IMR-90 (cell line): ENCODE results near the gene NCCRP1. TPM values are rescaled to one million over a fixed set of nuclear protein-coding genes. Genes with fewer than 3 reads are reported as not detected.

Source experiments
- ATAC-seq: fragments of 200-7000 bp; cut with Tn5 transposase; 2 replicates; pipeline ENCODE4 v1.9.1; 2020; ENCODE audit warnings: low read depth, mild to moderate bottlenecking, moderate library complexity
- BruUV-seq: library from RNA; stranded (reverse); fragments of 400-500 nt; replicated peaks from 2 replicates; lab custom pipeline; 2021; lab: Mats Ljungman, UMichigan
- CTCF ChIA-PET: fragments of 300-600 bp; formaldehyde crosslinking; extraction: SDS; loops from one replicate; lab custom pipeline; 2021; ENCODE audit warnings: antibody characterized with exemption; lab: Yijun Ruan, JAX
- POLR2A ChIA-PET: fragments of 300-600 bp; sonication (Branson Sonifier 250); formaldehyde crosslinking; loops from one replicate; lab custom pipeline; 2022; ENCODE audit warnings: antibody characterized with exemption; ENCODE audit not compliant: unreplicated experiment; lab: Charles Lee
- DNase-seq: peaks from one replicate; pipeline ENCODE4 v3.0.0; 2013
- H2AFZ ChIP-seq: replicated peaks from 2 replicates; pipeline ENCODE3; 2013; ENCODE audit warnings: low read length, mild to moderate bottlenecking; ENCODE audit not compliant: poor library complexity
- H2AK5ac ChIP-seq: 2 replicates; pipeline ENCODE4 v1.6.1; 2013; ENCODE audit warnings: low read depth, low read length, inconsistent platforms
- H2AK9ac ChIP-seq: replicated peaks from 2 replicates; pipeline ENCODE3; 2013; ENCODE audit warnings: mild to moderate bottlenecking, low read depth, low read length, moderate library complexity; ENCODE audit not compliant: poor library complexity
- H2BK120ac ChIP-seq: 2 replicates; pipeline ENCODE4 v1.6.1; 2013; ENCODE audit warnings: low read depth, low read length, inconsistent platforms
- H2BK15ac ChIP-seq: 3 replicates; pipeline ENCODE4 v1.6.1; 2013; ENCODE audit warnings: low read depth, low read length, inconsistent platforms
- H2BK20ac ChIP-seq: 2 replicates; pipeline ENCODE4 v1.6.1; 2013; ENCODE audit warnings: low read depth, mild to moderate bottlenecking, inconsistent platforms, low read length, moderate library complexity
- H2BK5ac ChIP-seq: 2 replicates; pipeline ENCODE4 v1.6.1; 2013; ENCODE audit warnings: mild to moderate bottlenecking, low read depth, low read length, inconsistent platforms; ENCODE audit not compliant: poor library complexity, severe bottlenecking
- H3K14ac ChIP-seq: replicated peaks from 2 replicates; pipeline ENCODE4 v1.6.1; 2013; ENCODE audit warnings: low read depth, low read length, inconsistent platforms
- H3K18ac ChIP-seq: 2 replicates; pipeline ENCODE4 v1.6.1; 2013; ENCODE audit warnings: low read depth, low read length, control low read depth
- H3K23ac ChIP-seq: 2 replicates; pipeline ENCODE4 v1.6.1; 2013; ENCODE audit warnings: low read depth, low read length, inconsistent platforms
- H3K27ac ChIP-seq: 2 replicates; pipeline ENCODE4 v1.5.1; 2013; ENCODE audit warnings: mild to moderate bottlenecking, control low read depth, low read length; ENCODE audit not compliant: insufficient read depth
- H3K27me3 ChIP-seq: 2 replicates; pipeline ENCODE4 v1.6.1; 2013; ENCODE audit warnings: low read length; ENCODE audit not compliant: control insufficient read depth, insufficient read depth
- H3K36me3 ChIP-seq: 2 replicates; pipeline ENCODE4 v1.6.1; 2013; ENCODE audit warnings: low read length, mixed read lengths; ENCODE audit not compliant: control insufficient read depth, insufficient read depth
- H3K4ac ChIP-seq: 2 replicates; pipeline ENCODE4 v1.6.1; 2013; ENCODE audit warnings: low read depth, low read length, inconsistent platforms
- H3K4me1 ChIP-seq: 2 replicates; pipeline ENCODE4 v1.6.1; 2013; ENCODE audit warnings: low read length, mixed read lengths; ENCODE audit not compliant: control insufficient read depth, insufficient read depth
- H3K4me2 ChIP-seq: 2 replicates; pipeline ENCODE4 v1.6.1; 2013; ENCODE audit warnings: low read depth, mild to moderate bottlenecking, control low read depth, low read length, moderate library complexity
- H3K4me3 ChIP-seq: 2 replicates; pipeline ENCODE4 v1.5.1; 2013; ENCODE audit warnings: low read depth, mild to moderate bottlenecking, control low read depth, low read length, moderate library complexity; ENCODE audit not compliant: insufficient read depth
- H3K56ac ChIP-seq: 2 replicates; pipeline ENCODE4 v1.6.1; 2013; ENCODE audit warnings: low read length, inconsistent platforms; ENCODE audit not compliant: insufficient read depth; ENCODE audit errors: extremely low read depth
- H3K79me1 ChIP-seq, 2 experiments: 2 replicates each; pipeline ENCODE4 v1.6.1; 2013; ENCODE audit warnings: low read length in 2 of 2, inconsistent platforms in 1 of 2, low read depth in 1 of 2
- H3K9ac ChIP-seq: 2 replicates; pipeline ENCODE4 v1.6.1; 2013; ENCODE audit warnings: low read depth, low read length, control low read depth
- H3K9me1 ChIP-seq: 2 replicates; pipeline ENCODE4 v1.6.1; 2013; ENCODE audit warnings: low read length, inconsistent platforms; ENCODE audit not compliant: insufficient read depth
- H3K9me3 ChIP-seq: 2 replicates; pipeline ENCODE4 v1.6.1; 2013; ENCODE audit warnings: low read length; ENCODE audit not compliant: control insufficient read depth, insufficient read depth
- H4K20me1 ChIP-seq: 2 replicates; pipeline ENCODE4 v1.6.1; 2013; ENCODE audit warnings: low read length, inconsistent platforms; ENCODE audit not compliant: insufficient read depth
- H4K5ac ChIP-seq: 2 replicates; pipeline ENCODE4 v1.6.1; 2013; ENCODE audit warnings: mild to moderate bottlenecking, low read depth, low read length, control low read depth
- H4K8ac ChIP-seq, 2 experiments: 2 replicates each; pipeline ENCODE4 v1.6.1; 2013; ENCODE audit warnings: low read depth in 2 of 2, low read length in 2 of 2, control low read depth in 1 of 2, inconsistent platforms in 1 of 2
- H4K91ac ChIP-seq: 2 replicates; pipeline ENCODE4 v1.6.1; 2013; ENCODE audit warnings: low read depth, low read length, inconsistent platforms; ENCODE audit not compliant: insufficient read depth
- BHLHE40 ChIP-seq: fragments of 150-350 bp; IDR thresholded peaks from 2 replicates; pipeline ENCODE4 v1.6.1; 2016; ENCODE audit warnings: mild to moderate bottlenecking, low read depth, low read length
- CEBPB ChIP-seq: IDR thresholded peaks from 2 replicates; pipeline ENCODE4 v1.6.1; 2012; ENCODE audit warnings: low read depth, low read length, improper control_type of control experiment
- CHD1 ChIP-seq: IDR thresholded peaks from 2 replicates; pipeline ENCODE4 v1.6.1; 2012; ENCODE audit warnings: low read depth, low read length, improper control_type of control experiment
- FOS ChIP-seq: fragments of 150-350 bp; IDR thresholded peaks from 2 replicates; pipeline ENCODE4 v1.6.1; 2016; ENCODE audit warnings: low read depth, low read length
- MAFK ChIP-seq: IDR thresholded peaks from 2 replicates; pipeline ENCODE4 v1.6.1; 2012; ENCODE audit warnings: low read depth, low read length, improper control_type of control experiment
- MXI1 ChIP-seq: IDR thresholded peaks from 2 replicates; pipeline ENCODE4 v1.6.1; 2012; ENCODE audit warnings: low read depth, mild to moderate bottlenecking, low read length, moderate library complexity, borderline replicate concordance
- NFE2L2 ChIP-seq: fragments of 150-350 bp; IDR thresholded peaks from 2 replicates; pipeline ENCODE4 v1.6.1; 2016; ENCODE audit warnings: low read depth, mild to moderate bottlenecking, low read length
- RAD21 ChIP-seq: IDR thresholded peaks from 2 replicates; pipeline ENCODE4 v1.6.1; 2012; ENCODE audit warnings: low read length, improper control_type of control experiment
- RCOR1 ChIP-seq: IDR thresholded peaks from 2 replicates; pipeline ENCODE4 v1.6.1; 2012; ENCODE audit warnings: mild to moderate bottlenecking, low read length, improper control_type of control experiment; ENCODE audit not compliant: insufficient replicate concordance
- RFX5 ChIP-seq: IDR thresholded peaks from 2 replicates; pipeline ENCODE4 v1.8.0; 2012; ENCODE audit warnings: low read depth, mild to moderate bottlenecking, low read length, moderate library complexity
- SMC3 ChIP-seq: fragments of 150-350 bp; IDR thresholded peaks from 2 replicates; pipeline ENCODE4 v1.6.1; 2016; ENCODE audit warnings: low read depth, mild to moderate bottlenecking, antibody characterized with exemption, low read length, moderate library complexity
- WGBS, 2 experiments: methylation state at CpG; one replicate each; pipeline versions ENCODE4 v1.1.5 to v1.1.7; 2013; ENCODE audit warnings: missing lambda C conversion rate in 2 of 2; ENCODE audit not compliant: insufficient read length in 1 of 2; ENCODE audit errors: extremely low coverage in 2 of 2; 5-methylcytosine and 5-hydroxymethylcytosine counted together
- dilution Hi-C: fragments of 300-500 bp; cut with HindIII; formaldehyde crosslinking; loops from one replicate; pipeline ENCODE4 v1.14.3; 2018; ENCODE audit warnings: low sequenced_read_pairs; ENCODE audit not compliant: unreplicated experiment
- in situ Hi-C: fragments of 300-500 bp; cut with MboI; formaldehyde crosslinking; loops from 3 replicates; pipeline ENCODE4 v1.14.3; 2019; ENCODE audit warnings: low sequenced_read_pairs, inconsistent platforms, mixed read lengths
- intact Hi-C: fragments of 100-400 bp; cut with micrococcal nuclease; formaldehyde crosslinking; loops from 2 replicates; pipeline ENCODE4 v1.10.0; 2022
- polyA plus RNA-seq, 3 experiments: library from polyadenylated mRNA; depleted of rRNA; stranded (reverse); fragments of >200 nt; gene quantifications; 2 replicates each; pipeline ENCODE4 v1.2.3, GENCODE V29; 2012; ENCODE audit warnings: low replicate concordance in 1 of 3
- total RNA-seq: library from RNA; depleted of rRNA; stranded (reverse); fragments of >200 nt; gene quantifications from 2 replicates; pipeline ENCODE4 v1.2.3, GENCODE V29; 2012
- TF ChIP-seq, protein P1 (sequence below): conservative IDR thresholded peaks from 2 replicates; pipeline ENCODE4 v1.5.1; 2012; ENCODE audit warnings: mild to moderate bottlenecking, low read depth, low read length, improper control_type of control experiment
- TF ChIP-seq, protein P2 (sequence below): fragments of 150-350 bp; IDR thresholded peaks from 2 replicates; pipeline ENCODE4 v1.6.1; 2016; ENCODE audit warnings: low read depth, mild to moderate bottlenecking, low read length, moderate library complexity, borderline replicate concordance
- TF ChIP-seq, protein P3 (sequence below): fragments of 150-350 bp; IDR thresholded peaks from 2 replicates; pipeline ENCODE4 v1.6.1; 2017; ENCODE audit warnings: mild to moderate bottlenecking, antibody characterized with exemption, low read length, low read depth

Gene NCCRP1
- total and polyA plus RNA-seq, 2 of the 4 experiments (the other 2 are of a cell fraction): not detected

DNA sequence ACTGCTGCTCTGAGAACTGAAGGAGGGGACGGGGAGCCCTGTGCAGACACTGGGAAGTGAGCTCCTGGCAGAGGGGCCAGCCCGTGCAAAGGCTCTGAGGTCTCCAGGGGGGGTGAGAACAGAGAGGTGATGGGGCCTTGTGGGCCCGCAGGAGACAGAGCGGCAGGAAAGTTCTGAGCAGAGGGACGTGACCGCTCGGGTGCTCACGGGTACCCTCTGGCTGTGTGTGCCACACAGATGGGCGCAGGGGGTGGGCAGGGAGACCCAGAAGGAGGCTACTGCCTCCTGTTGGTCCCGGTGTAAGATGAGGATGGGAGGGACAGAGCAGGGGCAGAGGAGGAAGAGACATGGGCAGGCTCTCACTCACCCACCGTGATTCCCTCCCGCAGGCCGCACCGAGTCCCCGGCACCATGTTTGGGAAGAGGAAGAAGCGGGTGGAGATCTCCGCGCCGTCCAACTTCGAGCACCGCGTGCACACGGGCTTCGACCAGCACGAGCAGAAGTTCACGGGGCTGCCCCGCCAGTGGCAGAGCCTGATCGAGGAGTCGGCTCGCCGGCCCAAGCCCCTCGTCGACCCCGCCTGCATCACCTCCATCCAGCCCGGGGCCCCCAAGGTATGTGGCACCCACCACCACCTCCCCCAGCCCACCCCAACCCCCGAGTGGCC lies 27.5 kb upstream of the NCCRP1 start:
- ChIA-PET CTCF (no interaction called here), POLR2A (no interaction called here)
- H3K18ac ChIP-seq: no peak overlapping the region
- intact Hi-C loops (no loop called here), dilution Hi-C loops (no loop called here), in situ Hi-C loops (no loop called here)
- H2BK20ac ChIP-seq: no peak overlapping the region
- peaks cover 18% of the 10 kb centered on the region for H4K20me1 ChIP-seq
- no peak overlapping the region for H3K9ac ChIP-seq
- no peak overlapping the region for H2BK5ac ChIP-seq
- peaks cover 6% of the 10 kb centered on the region; the same call in 1 of the 2 replicates for H3K9me1 ChIP-seq
- 91% methylated on average over 6 of the region's 36 CpGs; no CpG with 5 or more reads in 1 of the 2 experiments for WGBS, 2 experiments
- H4K5ac ChIP-seq: no peak overlapping the region
- TF ChIP-seq, protein P1, sequence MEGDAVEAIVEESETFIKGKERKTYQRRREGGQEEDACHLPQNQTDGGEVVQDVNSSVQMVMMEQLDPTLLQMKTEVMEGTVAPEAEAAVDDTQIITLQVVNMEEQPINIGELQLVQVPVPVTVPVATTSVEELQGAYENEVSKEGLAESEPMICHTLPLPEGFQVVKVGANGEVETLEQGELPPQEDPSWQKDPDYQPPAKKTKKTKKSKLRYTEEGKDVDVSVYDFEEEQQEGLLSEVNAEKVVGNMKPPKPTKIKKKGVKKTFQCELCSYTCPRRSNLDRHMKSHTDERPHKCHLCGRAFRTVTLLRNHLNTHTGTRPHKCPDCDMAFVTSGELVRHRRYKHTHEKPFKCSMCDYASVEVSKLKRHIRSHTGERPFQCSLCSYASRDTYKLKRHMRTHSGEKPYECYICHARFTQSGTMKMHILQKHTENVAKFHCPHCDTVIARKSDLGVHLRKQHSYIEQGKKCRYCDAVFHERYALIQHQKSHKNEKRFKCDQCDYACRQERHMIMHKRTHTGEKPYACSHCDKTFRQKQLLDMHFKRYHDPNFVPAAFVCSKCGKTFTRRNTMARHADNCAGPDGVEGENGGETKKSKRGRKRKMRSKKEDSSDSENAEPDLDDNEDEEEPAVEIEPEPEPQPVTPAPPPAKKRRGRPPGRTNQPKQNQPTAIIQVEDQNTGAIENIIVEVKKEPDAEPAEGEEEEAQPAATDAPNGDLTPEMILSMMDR: no peak
- TF ChIP-seq RAD21 (no peak), SMC3 (no peak), NFE2L2 (no peak), CHD1 (no peak), MAFK (no peak), RCOR1 (no peak), MXI1 (no peak), BHLHE40 (no peak), FOS (no peak), RFX5 (no peak), CEBPB (no peak)
- TF ChIP-seq, protein P2, sequence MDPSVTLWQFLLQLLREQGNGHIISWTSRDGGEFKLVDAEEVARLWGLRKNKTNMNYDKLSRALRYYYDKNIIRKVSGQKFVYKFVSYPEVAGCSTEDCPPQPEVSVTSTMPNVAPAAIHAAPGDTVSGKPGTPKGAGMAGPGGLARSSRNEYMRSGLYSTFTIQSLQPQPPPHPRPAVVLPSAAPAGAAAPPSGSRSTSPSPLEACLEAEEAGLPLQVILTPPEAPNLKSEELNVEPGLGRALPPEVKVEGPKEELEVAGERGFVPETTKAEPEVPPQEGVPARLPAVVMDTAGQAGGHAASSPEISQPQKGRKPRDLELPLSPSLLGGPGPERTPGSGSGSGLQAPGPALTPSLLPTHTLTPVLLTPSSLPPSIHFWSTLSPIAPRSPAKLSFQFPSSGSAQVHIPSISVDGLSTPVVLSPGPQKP: no peak
- TF ChIP-seq, protein P3, sequence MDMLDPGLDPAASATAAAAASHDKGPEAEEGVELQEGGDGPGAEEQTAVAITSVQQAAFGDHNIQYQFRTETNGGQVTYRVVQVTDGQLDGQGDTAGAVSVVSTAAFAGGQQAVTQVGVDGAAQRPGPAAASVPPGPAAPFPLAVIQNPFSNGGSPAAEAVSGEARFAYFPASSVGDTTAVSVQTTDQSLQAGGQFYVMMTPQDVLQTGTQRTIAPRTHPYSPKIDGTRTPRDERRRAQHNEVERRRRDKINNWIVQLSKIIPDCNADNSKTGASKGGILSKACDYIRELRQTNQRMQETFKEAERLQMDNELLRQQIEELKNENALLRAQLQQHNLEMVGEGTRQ: no peak
- no peak overlapping the region for H2AK5ac ChIP-seq
- no peak overlapping the region for H3K4me2 ChIP-seq
- no peak overlapping the region for H2AK9ac ChIP-seq
- no peaks in the 10 kb centered on the region for H3K4me1 ChIP-seq
- no peaks in the 10 kb centered on the region for H3K27me3 ChIP-seq
- H4K8ac ChIP-seq: no peak overlapping the region
- H3K23ac ChIP-seq: no peak overlapping the region
- H3K79me1 ChIP-seq: peaks cover 6 to 31% of the 10 kb centered on the region in 2 experiments
- H2AFZ ChIP-seq: no peak overlapping the region
- BruUV-seq: no TSS peak
- H3K56ac ChIP-seq: no peak overlapping the region
- H3K27ac ChIP-seq: no peak overlapping the region
- no peak overlapping the region for H2BK15ac ChIP-seq
- H4K91ac ChIP-seq: no peak overlapping the region
- no peak overlapping the region for H3K4ac ChIP-seq
- H3K4me3 ChIP-seq: no peak overlapping the region
- ATAC-seq (no peak), DNase-seq (no peak)
- H3K14ac ChIP-seq: no peak overlapping the region
- H2BK120ac ChIP-seq: no peak overlapping the region
- H3K9me3 ChIP-seq: no peaks in the 10 kb centered on the region
- peaks cover 32% of the 10 kb centered on the region for H3K36me3 ChIP-seq
